HCT116 (cell line): Measurements from ENCODE around the gene MCOLN3. TPM values are rescaled to one million over a fixed set of nuclear protein-coding genes. Genes with fewer than 3 reads are reported as not detected.

ENCODE experiments used
- ATAC-seq: fragments of 200-7000 bp; cut with Tn5 transposase; 2 replicates; pipeline ENCODE4 v1.9.1; 2020; ENCODE audit warnings: mild to moderate bottlenecking, moderate library complexity
- BruUV-seq: library from RNA; stranded (reverse); fragments of 400-500 nt; replicated peaks from 2 replicates; lab custom pipeline; 2021; lab: Mats Ljungman, UMichigan
- CTCF ChIA-PET: fragments of 300-600 bp; sonication (Branson Sonifier 250); formaldehyde crosslinking; loops from one replicate; lab custom pipeline; 2021; ENCODE audit warnings: antibody characterized with exemption; lab: Charles Lee
- POLR2A ChIA-PET: fragments of 300-600, 350-600 bp; sonication (Branson Sonifier 250); formaldehyde crosslinking; loops from one replicate; lab custom pipeline; 2021; ENCODE audit warnings: antibody characterized with exemption; lab: Charles Lee
- RAD21 ChIA-PET, 2 experiments: fragments of 300-600 bp; sonication (Branson Sonifier 250); formaldehyde crosslinking; loops; one replicate each; lab custom pipeline; 2023; ENCODE audit warnings: low total read pairs in 2 of 2; ENCODE audit not compliant: uncharacterized antibody in 2 of 2, unreplicated experiment in 2 of 2, low non-redundant PET in 1 of 2; lab: Charles Lee
- DNase-seq: peaks from one replicate; pipeline ENCODE4 v3.0.0-alpha.2; 2010; ENCODE audit warnings: low read depth, low spot score
- H2AFZ ChIP-seq: fragments of 200-600 bp; shearing (Covaris generic), sonication (generic); 2 replicates; pipeline ENCODE4 v1.6.1; 2017; ENCODE audit warnings: low read depth, mixed run types, mixed read lengths, antibody characterized with exemption, low read length; ENCODE audit not compliant: poor library complexity, severe bottlenecking
- H3K27ac ChIP-seq: 2 replicates; pipeline ENCODE4 v1.5.1; 2012; ENCODE audit warnings: low read depth, low read length
- H3K27me3 ChIP-seq: fragments of 200-600 bp; sonication (generic); 2 replicates; pipeline ENCODE4 v1.6.1; 2016; ENCODE audit warnings: mixed run types, low read length, mixed read lengths; ENCODE audit not compliant: insufficient read depth
- H3K36me3 ChIP-seq, 2 experiments: fragments of 200-500 bp in 1 of 2; fragments of 200-600 bp in 1 of 2; sonication (Bioruptor generic) in 1 of 2; sonication (generic) in 1 of 2; 2 replicates each; pipeline versions ENCODE4 v1.5.1 to v1.6.1; 2014 to 2016; ENCODE audit warnings: low read length in 2 of 2, inconsistent platforms in 1 of 2, mixed read lengths in 1 of 2, mixed run types in 1 of 2; ENCODE audit not compliant: insufficient read depth in 2 of 2, control insufficient read depth in 1 of 2
- H3K4me1 ChIP-seq, 2 experiments: fragments of 200-600 bp in 1 of 2; sonication (generic) in 1 of 2; 2 replicates each; pipeline versions ENCODE4 v1.5.1 to v1.6.1; 2012 to 2017; ENCODE audit warnings: low read length in 2 of 2, inconsistent platforms in 1 of 2, mild to moderate bottlenecking in 1 of 2, mixed read lengths in 1 of 2, mixed run types in 1 of 2, moderate library complexity in 1 of 2; ENCODE audit not compliant: insufficient read depth in 2 of 2, control insufficient read depth in 1 of 2
- H3K4me2 ChIP-seq: fragments of 200-600 bp; sonication (generic); 2 replicates; pipeline ENCODE4 v1.6.1; 2017; ENCODE audit warnings: mixed run types, low read length, mixed read lengths
- H3K4me3 ChIP-seq, 2 experiments: fragments of 200-600 bp in 1 of 2; sonication (generic) in 1 of 2; replicated peaks in 1 of 2; 2 replicates each; pipeline ENCODE4 v1.5.1; 2011 to 2016; ENCODE audit warnings: low read length in 2 of 2, control low read depth in 1 of 2, low read depth in 1 of 2, mild to moderate bottlenecking in 1 of 2, mixed read lengths in 1 of 2, mixed run types in 1 of 2
- H3K79me2 ChIP-seq: fragments of 200-600 bp; sonication (generic); 2 replicates; pipeline ENCODE4 v1.6.1; 2017; ENCODE audit warnings: mild to moderate bottlenecking, mixed run types, low read length, moderate library complexity, mixed read lengths; ENCODE audit not compliant: insufficient read depth
- H3K9ac ChIP-seq: fragments of 200-600 bp; sonication (generic); 2 replicates; pipeline ENCODE4 v1.6.1; 2016; ENCODE audit warnings: low read length, mixed read lengths
- H3K9me2 ChIP-seq: fragments of 200-600 bp; sonication (generic), shearing (Covaris generic); 2 replicates; pipeline ENCODE4 v1.6.1; 2017; ENCODE audit warnings: mixed run types, mild to moderate bottlenecking, moderate library complexity; ENCODE audit not compliant: insufficient read depth
- H3K9me3 ChIP-seq, 2 experiments: fragments of 200-500 bp in 1 of 2; fragments of 200-600 bp in 1 of 2; sonication (Bioruptor generic) in 1 of 2; sonication (generic) in 1 of 2; 2 replicates each; pipeline ENCODE4 v1.6.1; 2014 to 2017; ENCODE audit warnings: low read length in 2 of 2, mixed read lengths in 2 of 2, inconsistent platforms in 1 of 2, low read depth in 1 of 2, mild to moderate bottlenecking in 1 of 2, mixed run types in 1 of 2, moderate library complexity in 1 of 2; ENCODE audit not compliant: control insufficient read depth in 1 of 2, insufficient read depth in 1 of 2
- H4K20me1 ChIP-seq: fragments of 200-600 bp; sonication (generic), shearing (Covaris generic); 2 replicates; pipeline ENCODE4 v1.6.1; 2017; ENCODE audit warnings: mixed run types, mild to moderate bottlenecking, moderate library complexity; ENCODE audit not compliant: insufficient read depth
- CEBPB ChIP-seq: IDR thresholded peaks from 2 replicates; pipeline ENCODE4 v1.6.1; 2012; ENCODE audit warnings: low read depth
- EGR1 ChIP-seq: IDR thresholded peaks from 2 replicates; pipeline ENCODE4 v1.6.1; 2012; ENCODE audit warnings: low read depth
- ELF1 ChIP-seq: IDR thresholded peaks from 2 replicates; pipeline ENCODE4 v1.6.1; 2012; ENCODE audit warnings: low read depth, borderline replicate concordance
- EZH2 ChIP-seq: fragments of 200-600 bp; sonication (generic); IDR thresholded peaks from 2 replicates; pipeline ENCODE4 v1.6.1; 2017; ENCODE audit warnings: antibody characterized with exemption, mixed run types
- JUND ChIP-seq: IDR thresholded peaks from 2 replicates; pipeline ENCODE4 v1.6.1; 2012
- POLR2A ChIP-seq: IDR thresholded peaks from 2 replicates; pipeline ENCODE4 v1.7.0; 2011; ENCODE audit warnings: borderline replicate concordance; ENCODE audit not compliant: insufficient read depth, insufficient read length; ENCODE audit errors: extremely low read depth
- POLR2AphosphoS5 ChIP-seq: IDR thresholded peaks from 2 replicates; pipeline ENCODE4 v1.6.1; 2011; ENCODE audit warnings: mild to moderate bottlenecking, low read depth, low read length, moderate library complexity
- RAD21 ChIP-seq: IDR thresholded peaks from 2 replicates; pipeline ENCODE4 v1.6.1; 2012; ENCODE audit warnings: low read depth, mild to moderate bottlenecking
- SIN3A ChIP-seq: IDR thresholded peaks from 2 replicates; pipeline ENCODE4 v1.6.1; 2012; ENCODE audit warnings: low read depth
- SP1 ChIP-seq: IDR thresholded peaks from 2 replicates; pipeline ENCODE4 v1.6.1; 2012; ENCODE audit warnings: low read depth
- SRF ChIP-seq: IDR thresholded peaks from 2 replicates; pipeline ENCODE4 v1.6.1; 2012; ENCODE audit warnings: low read depth
- YY1 ChIP-seq: IDR thresholded peaks from 2 replicates; pipeline ENCODE4 v1.6.1; 2011; ENCODE audit warnings: low read length, low read depth, moderate library complexity, mild to moderate bottlenecking; ENCODE audit not compliant: insufficient replicate concordance; ENCODE audit errors: extremely low read depth
- ZFX ChIP-seq: fragments of 450-650 bp; IDR thresholded peaks from 2 replicates; pipeline ENCODE4 v1.6.1; 2017
- ZNF274 ChIP-seq: fragments of 200-500 bp; sonication (Bioruptor generic); IDR thresholded peaks from 2 replicates; pipeline ENCODE4 v1.6.1; 2014; ENCODE audit warnings: mild to moderate bottlenecking, low read depth, low read length, inconsistent platforms
- intact Hi-C: fragments of 100-400 bp; cut with micrococcal nuclease; formaldehyde crosslinking; loops from 2 replicates; pipeline ENCODE4 v1.10.0; 2022
- total RNA-seq: library from RNA; stranded (reverse); gene quantifications from one replicate; pipeline ENCODE4 v1.2.1, GENCODE V29; 2021; ENCODE audit not compliant: unreplicated experiment
- TF ChIP-seq, protein P1 (sequence below): IDR thresholded peaks from 2 replicates; pipeline ENCODE4 v1.6.1; 2012
- TF ChIP-seq, protein P2 (sequence below): IDR thresholded peaks from 2 replicates; pipeline ENCODE4 v1.6.1; 2012
- TF ChIP-seq, protein P3 (sequence below): IDR thresholded peaks from 2 replicates; pipeline ENCODE4 v1.6.1; 2011; ENCODE audit warnings: mild to moderate bottlenecking, low read length, moderate library complexity; ENCODE audit not compliant: insufficient replicate concordance; ENCODE audit errors: extremely low read depth
- TF ChIP-seq, protein P4 (sequence below): IDR thresholded peaks from 2 replicates; pipeline ENCODE4 v1.6.1; 2012; ENCODE audit warnings: low read depth
- TF ChIP-seq, protein P5 (sequence below), 3 experiments: fragments of 200-600 bp in 1 of 3; sonication (generic) in 1 of 3; IDR thresholded peaks in 2 of 3; conservative IDR thresholded peaks in 1 of 3; 2 replicates each; pipeline ENCODE4 v1.5.1; 2012 to 2017; ENCODE audit warnings: low read depth in 2 of 3, low read length in 2 of 3, antibody characterized with exemption in 1 of 3, borderline replicate concordance in 1 of 3, control low read depth in 1 of 3, mild to moderate bottlenecking in 1 of 3, mixed read lengths in 1 of 3, mixed run types in 1 of 3, moderate library complexity in 1 of 3; ENCODE audit not compliant: insufficient read depth in 1 of 3

The MCOLN3 gene
- total RNA-seq, 1 experiment from 2014 or later: 10.7 TPM

DNA sequence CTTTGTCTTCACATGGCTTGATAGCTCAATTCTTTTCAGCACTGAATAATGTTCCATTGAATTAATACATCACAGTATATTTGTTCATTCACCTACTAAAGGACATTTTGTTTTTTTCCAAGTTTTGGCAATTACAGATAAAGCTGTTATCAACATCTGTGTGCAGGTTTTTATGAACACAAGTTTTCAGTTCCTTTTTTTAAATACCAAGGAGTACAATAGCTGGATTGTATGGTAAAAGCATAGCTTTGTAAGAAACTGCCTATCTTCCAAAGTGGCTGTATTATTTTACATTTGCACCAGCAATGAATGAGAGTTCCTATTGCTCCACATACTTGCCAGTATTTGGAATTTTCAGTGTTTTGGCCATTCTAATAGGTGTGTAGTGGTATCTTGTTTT lies 46.6 kb downstream of the MCOLN3 start:
- H3K27me3 ChIP-seq: no peaks in the 10 kb centered on the region
- no peaks in the 10 kb centered on the region for H3K79me2 ChIP-seq
- peaks cover 3 to 12% of the 10 kb centered on the region in 2 experiments; a peak in 2 of 4 replicates for H3K4me1 ChIP-seq
- no peak for DNase-seq
- POLR2A ChIA-PET: no interaction called here
- ATAC-seq: no peak
- intact Hi-C loops: no loop called here
- no peaks in the 10 kb centered on the region for H3K36me3 ChIP-seq
- no TSS peak for BruUV-seq
- no peaks in the 10 kb centered on the region for H4K20me1 ChIP-seq
- TF ChIP-seq CEBPB (no peak), EZH2 (no peak), ZNF274 (no peak), SP1 (no peak), POLR2A (no peak), JUND (no peak), SRF (no peak), SIN3A (no peak), ELF1 (no peak), EGR1 (no peak), POLR2AphosphoS5 (no peak), YY1 (no peak), RAD21 (no peak), ZFX (no peak)
- TF ChIP-seq, protein P1, sequence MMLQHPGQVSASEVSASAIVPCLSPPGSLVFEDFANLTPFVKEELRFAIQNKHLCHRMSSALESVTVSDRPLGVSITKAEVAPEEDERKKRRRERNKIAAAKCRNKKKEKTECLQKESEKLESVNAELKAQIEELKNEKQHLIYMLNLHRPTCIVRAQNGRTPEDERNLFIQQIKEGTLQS: no peak
- TF ChIP-seq, protein P2, sequence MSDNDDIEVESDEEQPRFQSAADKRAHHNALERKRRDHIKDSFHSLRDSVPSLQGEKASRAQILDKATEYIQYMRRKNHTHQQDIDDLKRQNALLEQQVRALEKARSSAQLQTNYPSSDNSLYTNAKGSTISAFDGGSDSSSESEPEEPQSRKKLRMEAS: no peak
- TF ChIP-seq, protein P3, sequence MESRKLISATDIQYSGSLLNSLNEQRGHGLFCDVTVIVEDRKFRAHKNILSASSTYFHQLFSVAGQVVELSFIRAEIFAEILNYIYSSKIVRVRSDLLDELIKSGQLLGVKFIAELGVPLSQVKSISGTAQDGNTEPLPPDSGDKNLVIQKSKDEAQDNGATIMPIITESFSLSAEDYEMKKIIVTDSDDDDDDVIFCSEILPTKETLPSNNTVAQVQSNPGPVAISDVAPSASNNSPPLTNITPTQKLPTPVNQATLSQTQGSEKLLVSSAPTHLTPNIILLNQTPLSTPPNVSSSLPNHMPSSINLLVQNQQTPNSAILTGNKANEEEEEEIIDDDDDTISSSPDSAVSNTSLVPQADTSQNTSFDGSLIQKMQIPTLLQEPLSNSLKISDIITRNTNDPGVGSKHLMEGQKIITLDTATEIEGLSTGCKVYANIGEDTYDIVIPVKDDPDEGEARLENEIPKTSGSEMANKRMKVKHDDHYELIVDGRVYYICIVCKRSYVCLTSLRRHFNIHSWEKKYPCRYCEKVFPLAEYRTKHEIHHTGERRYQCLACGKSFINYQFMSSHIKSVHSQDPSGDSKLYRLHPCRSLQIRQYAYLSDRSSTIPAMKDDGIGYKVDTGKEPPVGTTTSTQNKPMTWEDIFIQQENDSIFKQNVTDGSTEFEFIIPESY: no peak
- TF ChIP-seq, protein P4, sequence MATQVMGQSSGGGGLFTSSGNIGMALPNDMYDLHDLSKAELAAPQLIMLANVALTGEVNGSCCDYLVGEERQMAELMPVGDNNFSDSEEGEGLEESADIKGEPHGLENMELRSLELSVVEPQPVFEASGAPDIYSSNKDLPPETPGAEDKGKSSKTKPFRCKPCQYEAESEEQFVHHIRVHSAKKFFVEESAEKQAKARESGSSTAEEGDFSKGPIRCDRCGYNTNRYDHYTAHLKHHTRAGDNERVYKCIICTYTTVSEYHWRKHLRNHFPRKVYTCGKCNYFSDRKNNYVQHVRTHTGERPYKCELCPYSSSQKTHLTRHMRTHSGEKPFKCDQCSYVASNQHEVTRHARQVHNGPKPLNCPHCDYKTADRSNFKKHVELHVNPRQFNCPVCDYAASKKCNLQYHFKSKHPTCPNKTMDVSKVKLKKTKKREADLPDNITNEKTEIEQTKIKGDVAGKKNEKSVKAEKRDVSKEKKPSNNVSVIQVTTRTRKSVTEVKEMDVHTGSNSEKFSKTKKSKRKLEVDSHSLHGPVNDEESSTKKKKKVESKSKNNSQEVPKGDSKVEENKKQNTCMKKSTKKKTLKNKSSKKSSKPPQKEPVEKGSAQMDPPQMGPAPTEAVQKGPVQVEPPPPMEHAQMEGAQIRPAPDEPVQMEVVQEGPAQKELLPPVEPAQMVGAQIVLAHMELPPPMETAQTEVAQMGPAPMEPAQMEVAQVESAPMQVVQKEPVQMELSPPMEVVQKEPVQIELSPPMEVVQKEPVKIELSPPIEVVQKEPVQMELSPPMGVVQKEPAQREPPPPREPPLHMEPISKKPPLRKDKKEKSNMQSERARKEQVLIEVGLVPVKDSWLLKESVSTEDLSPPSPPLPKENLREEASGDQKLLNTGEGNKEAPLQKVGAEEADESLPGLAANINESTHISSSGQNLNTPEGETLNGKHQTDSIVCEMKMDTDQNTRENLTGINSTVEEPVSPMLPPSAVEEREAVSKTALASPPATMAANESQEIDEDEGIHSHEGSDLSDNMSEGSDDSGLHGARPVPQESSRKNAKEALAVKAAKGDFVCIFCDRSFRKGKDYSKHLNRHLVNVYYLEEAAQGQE: no peak
- TF ChIP-seq, protein P5, sequence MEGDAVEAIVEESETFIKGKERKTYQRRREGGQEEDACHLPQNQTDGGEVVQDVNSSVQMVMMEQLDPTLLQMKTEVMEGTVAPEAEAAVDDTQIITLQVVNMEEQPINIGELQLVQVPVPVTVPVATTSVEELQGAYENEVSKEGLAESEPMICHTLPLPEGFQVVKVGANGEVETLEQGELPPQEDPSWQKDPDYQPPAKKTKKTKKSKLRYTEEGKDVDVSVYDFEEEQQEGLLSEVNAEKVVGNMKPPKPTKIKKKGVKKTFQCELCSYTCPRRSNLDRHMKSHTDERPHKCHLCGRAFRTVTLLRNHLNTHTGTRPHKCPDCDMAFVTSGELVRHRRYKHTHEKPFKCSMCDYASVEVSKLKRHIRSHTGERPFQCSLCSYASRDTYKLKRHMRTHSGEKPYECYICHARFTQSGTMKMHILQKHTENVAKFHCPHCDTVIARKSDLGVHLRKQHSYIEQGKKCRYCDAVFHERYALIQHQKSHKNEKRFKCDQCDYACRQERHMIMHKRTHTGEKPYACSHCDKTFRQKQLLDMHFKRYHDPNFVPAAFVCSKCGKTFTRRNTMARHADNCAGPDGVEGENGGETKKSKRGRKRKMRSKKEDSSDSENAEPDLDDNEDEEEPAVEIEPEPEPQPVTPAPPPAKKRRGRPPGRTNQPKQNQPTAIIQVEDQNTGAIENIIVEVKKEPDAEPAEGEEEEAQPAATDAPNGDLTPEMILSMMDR (IDR thresholded peaks at IDR 0.05 in 2 of 3, conservative IDR thresholded peaks at IDR 0.05 in 1 of 3; ENCODE audit: borderline replicate concordance in 1 of 3, insufficient read depth in 1 of 3, low read depth in 2 of 3, low read length in 2 of 3): no peak
- TF ChIP-seq, all 23 proteins: peak for 0
- H3K4me3 ChIP-seq: no peak overlapping the region
- RAD21 ChIA-PET: no interaction called here
- no peak overlapping the region for H3K27ac ChIP-seq
- CTCF ChIA-PET: interaction anchor here (0.9 kb wide), 1 partner anchor 57 kb away, joined by 3 read pairs; no protein-coding TSS in a partner anchor
- H3K9ac ChIP-seq: no peak overlapping the region
- no peaks in the 10 kb centered on the region for H3K9me2 ChIP-seq
- no peaks in the 10 kb centered on the region for H3K9me3 ChIP-seq
- H2AFZ ChIP-seq: no peak overlapping the region
- no peak overlapping the region for H3K4me2 ChIP-seq
